ENCODE results near the gene IGFBP3. TPM values are rescaled to one million over a fixed set of nuclear protein-coding genes. Genes with fewer than 3 reads are reported as not detected.

IGFBP3 gene
- total RNA-seq, 1 experiment from 2014 or later, result 315 TPM

DNA sequence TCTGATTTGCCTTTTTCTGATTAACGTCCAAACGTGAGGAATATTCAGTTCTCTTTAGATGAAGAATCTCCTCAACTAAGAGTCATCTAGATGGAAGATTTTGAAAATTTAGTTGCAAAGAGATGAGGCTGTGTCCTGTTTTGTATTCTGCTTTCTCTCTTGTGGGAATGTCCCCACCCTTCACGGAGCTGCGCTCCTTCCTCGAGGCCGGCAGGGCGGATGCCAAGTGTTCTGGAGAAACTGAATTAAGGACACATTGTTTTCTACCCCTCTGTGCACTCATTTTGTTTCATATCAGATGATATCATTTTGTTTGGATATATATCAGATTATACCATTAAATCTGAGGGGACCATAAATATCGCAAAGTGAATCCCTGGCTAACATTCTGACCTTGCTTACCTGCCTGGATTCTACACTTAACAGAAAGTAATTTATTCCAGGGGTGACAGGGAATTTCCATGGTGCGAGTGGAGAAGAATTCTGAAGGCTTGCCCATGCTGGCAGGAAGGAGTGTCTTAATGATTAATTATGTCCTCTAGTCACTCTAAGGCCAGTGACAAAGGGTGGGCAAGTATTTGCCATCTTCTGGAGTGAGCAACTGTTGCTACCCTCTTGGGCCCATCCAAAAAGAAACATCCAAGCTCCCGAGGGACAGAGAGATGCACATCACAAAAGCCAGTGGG, 47.9 kb upstream of the IGFBP3 start:
- TF ChIP-seq CTCF (IDR thresholded peaks at IDR 0.05; ENCODE audit: unreplicated experiment), result no peak
- H3K36me3 Mint-ChIP-seq (ENCODE audit: insufficient read depth, unreplicated experiment), result peaks cover 6% of the 10 kb centered on the region
- no TSS peak for BruUV-seq (replicated peaks)
- no peak overlapping the region for H3K27ac Mint-ChIP-seq (ENCODE audit: unreplicated experiment)
- CTCF ChIA-PET, result no interaction called here
- DNase-seq, result no peak
- H3K27me3 Mint-ChIP-seq (ENCODE audit: unreplicated experiment), result no peaks in the 10 kb centered on the region
- H3K4me3 Mint-ChIP-seq (ENCODE audit: low read depth, unreplicated experiment), result no peak overlapping the region
- no peaks in the 10 kb centered on the region for H3K9me3 Mint-ChIP-seq (ENCODE audit: low read depth, unreplicated experiment)
- intact Hi-C loops (cut with micrococcal nuclease; ENCODE audit: unreplicated experiment), result no loop called here
- H3K4me1 Mint-ChIP-seq (ENCODE audit: low read depth, unreplicated experiment), result peaks cover 15% of the 10 kb centered on the region

- CTCF ChIA-PET, result no interaction called here
- H3K4me3 Mint-ChIP-seq (ENCODE audit: low read depth, unreplicated experiment), result no peak overlapping the region
- H3K4me1 Mint-ChIP-seq (ENCODE audit: low read depth, unreplicated experiment), result peaks cover 10% of the 10 kb centered on the region
- intact Hi-C loops (cut with micrococcal nuclease; ENCODE audit: unreplicated experiment), result no loop called here
- BruUV-seq (replicated peaks), result no TSS peak
- H3K9me3 Mint-ChIP-seq (ENCODE audit: low read depth, unreplicated experiment), result no peaks in the 10 kb centered on the region
- peaks cover 4% of the 10 kb centered on the region for H3K36me3 Mint-ChIP-seq (ENCODE audit: insufficient read depth, unreplicated experiment)
- no peak for DNase-seq
- H3K27ac Mint-ChIP-seq (ENCODE audit: unreplicated experiment), result no peak overlapping the region
- no peak for TF ChIP-seq CTCF (IDR thresholded peaks at IDR 0.05; ENCODE audit: unreplicated experiment)
- no peaks in the 10 kb centered on the region for H3K27me3 Mint-ChIP-seq (ENCODE audit: unreplicated experiment)
These were observed 47.2 kb upstream of the IGFBP3 start for GRCh38 chr7:45968312-45968711.

DNA sequence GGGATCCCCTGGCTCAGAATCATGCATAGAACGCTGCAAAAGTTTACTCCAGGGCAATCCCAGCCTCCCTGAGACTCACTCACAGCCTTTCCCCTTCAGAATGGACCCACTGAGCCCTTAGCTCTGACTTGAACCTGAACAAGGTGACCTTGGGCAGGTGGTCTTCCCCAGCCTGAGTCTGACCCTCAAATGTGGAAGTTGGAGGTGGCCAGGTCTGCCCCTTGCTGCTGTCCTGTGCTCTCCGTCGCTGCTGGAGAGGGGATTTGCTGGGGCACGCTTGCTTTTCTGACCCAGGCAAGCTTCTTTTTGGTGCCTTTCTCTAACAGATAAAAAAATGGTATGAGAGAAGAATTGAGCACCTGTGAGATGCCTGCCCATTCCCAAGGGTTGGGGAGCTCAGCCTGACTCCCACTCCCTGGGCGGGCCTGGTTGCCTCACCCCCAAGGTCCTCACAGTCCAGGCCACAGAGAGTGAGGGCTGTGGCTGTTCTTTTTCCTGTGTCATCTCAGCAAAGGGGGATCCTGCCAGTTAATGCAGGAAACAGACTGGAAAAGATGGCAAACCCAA, 46.6 kb upstream of the IGFBP3 start:
- H3K4me3 Mint-ChIP-seq (ENCODE audit: low read depth, unreplicated experiment), result no peak overlapping the region
- no peak overlapping the region for H3K27ac Mint-ChIP-seq (ENCODE audit: unreplicated experiment)
- TF ChIP-seq CTCF (IDR thresholded peaks at IDR 0.05; ENCODE audit: unreplicated experiment), result no peak
- BruUV-seq (replicated peaks), result no TSS peak
- no peaks in the 10 kb centered on the region for H3K9me3 Mint-ChIP-seq (ENCODE audit: low read depth, unreplicated experiment)
- H3K36me3 Mint-ChIP-seq (ENCODE audit: insufficient read depth, unreplicated experiment), result peaks cover 2% of the 10 kb centered on the region
- no peaks in the 10 kb centered on the region for H3K27me3 Mint-ChIP-seq (ENCODE audit: unreplicated experiment)
- intact Hi-C loops (cut with micrococcal nuclease; ENCODE audit: unreplicated experiment), result no loop called here
- H3K4me1 Mint-ChIP-seq (ENCODE audit: low read depth, unreplicated experiment), result peaks cover 3% of the 10 kb centered on the region
- CTCF ChIA-PET, result interaction anchor here (0.5 kb wide), 1 partner anchor 45 kb away, joined by 3 read pairs; no protein-coding TSS in a partner anchor
- no peak for DNase-seq

DNA sequence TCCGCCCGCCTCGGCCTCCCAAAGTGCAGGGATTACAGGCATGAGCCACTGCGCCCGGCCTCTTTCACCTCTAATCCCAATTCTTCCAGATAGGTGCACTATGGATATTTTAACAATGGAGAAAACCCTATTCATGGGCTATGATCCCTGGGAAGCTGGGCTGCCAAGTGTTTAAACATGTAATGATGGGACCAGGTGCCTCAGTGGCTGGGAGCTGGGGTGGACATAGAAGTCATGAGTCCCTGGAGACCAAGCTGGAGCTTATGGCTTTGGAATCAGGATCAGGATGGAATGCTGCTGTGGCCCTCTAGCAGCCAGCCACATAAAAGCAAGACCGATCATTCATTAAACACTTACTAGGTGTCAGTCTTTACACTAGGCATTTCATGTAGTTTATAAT, 41.8 kb upstream of the IGFBP3 start:
- TF ChIP-seq CTCF (IDR thresholded peaks at IDR 0.05; ENCODE audit: unreplicated experiment), result no peak
- CTCF ChIA-PET, result interaction anchor here (0.6 kb wide), 2 partner anchors 11 to 1288 kb away, joined by 3 read pairs; no protein-coding TSS in a partner anchor
- Mint-ChIP-seq H3K27me3 (ENCODE audit: unreplicated experiment) (no peaks in the 10 kb centered on the region), H3K4me1 (ENCODE audit: low read depth, unreplicated experiment) (peaks cover 8% of the 10 kb centered on the region), H3K27ac (ENCODE audit: unreplicated experiment) (no peak overlapping the region), H3K36me3 (ENCODE audit: insufficient read depth, unreplicated experiment) (no peaks in the 10 kb centered on the region), H3K9me3 (ENCODE audit: low read depth, unreplicated experiment) (no peaks in the 10 kb centered on the region), H3K4me3 (ENCODE audit: low read depth, unreplicated experiment) (no peak overlapping the region)
- intact Hi-C loops (cut with micrococcal nuclease; ENCODE audit: unreplicated experiment), result no loop called here
- no peak for DNase-seq
- BruUV-seq (replicated peaks), result no TSS peak
